ENCODE results near the gene FILIP1.

GRCh38 chr6:75318900-75319299 lies 174.7 kb downstream of the FILIP1 start:
- TF ChIP-seq, protein P1, sequence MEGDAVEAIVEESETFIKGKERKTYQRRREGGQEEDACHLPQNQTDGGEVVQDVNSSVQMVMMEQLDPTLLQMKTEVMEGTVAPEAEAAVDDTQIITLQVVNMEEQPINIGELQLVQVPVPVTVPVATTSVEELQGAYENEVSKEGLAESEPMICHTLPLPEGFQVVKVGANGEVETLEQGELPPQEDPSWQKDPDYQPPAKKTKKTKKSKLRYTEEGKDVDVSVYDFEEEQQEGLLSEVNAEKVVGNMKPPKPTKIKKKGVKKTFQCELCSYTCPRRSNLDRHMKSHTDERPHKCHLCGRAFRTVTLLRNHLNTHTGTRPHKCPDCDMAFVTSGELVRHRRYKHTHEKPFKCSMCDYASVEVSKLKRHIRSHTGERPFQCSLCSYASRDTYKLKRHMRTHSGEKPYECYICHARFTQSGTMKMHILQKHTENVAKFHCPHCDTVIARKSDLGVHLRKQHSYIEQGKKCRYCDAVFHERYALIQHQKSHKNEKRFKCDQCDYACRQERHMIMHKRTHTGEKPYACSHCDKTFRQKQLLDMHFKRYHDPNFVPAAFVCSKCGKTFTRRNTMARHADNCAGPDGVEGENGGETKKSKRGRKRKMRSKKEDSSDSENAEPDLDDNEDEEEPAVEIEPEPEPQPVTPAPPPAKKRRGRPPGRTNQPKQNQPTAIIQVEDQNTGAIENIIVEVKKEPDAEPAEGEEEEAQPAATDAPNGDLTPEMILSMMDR (IDR thresholded peaks at IDR 0.05), result no peak
- no peak for TF ChIP-seq POLR2AphosphoS5 (IDR thresholded peaks at IDR 0.05)
